Ecto neural progenitor cell (in vitro differentiated cells): ENCODE results near the gene LYST.
"Not testable (repeated sequence)": the region's sequence is repeated elsewhere in the genome, so short reads cannot be mapped to it uniquely, and the experiment has no call there.

ENCODE experiments used
- DNase-seq: peaks from one replicate; pipeline ENCODE4 v3.0.0-alpha.2; 2018; ENCODE audit warnings: low spot score

LYST gene, protein sequence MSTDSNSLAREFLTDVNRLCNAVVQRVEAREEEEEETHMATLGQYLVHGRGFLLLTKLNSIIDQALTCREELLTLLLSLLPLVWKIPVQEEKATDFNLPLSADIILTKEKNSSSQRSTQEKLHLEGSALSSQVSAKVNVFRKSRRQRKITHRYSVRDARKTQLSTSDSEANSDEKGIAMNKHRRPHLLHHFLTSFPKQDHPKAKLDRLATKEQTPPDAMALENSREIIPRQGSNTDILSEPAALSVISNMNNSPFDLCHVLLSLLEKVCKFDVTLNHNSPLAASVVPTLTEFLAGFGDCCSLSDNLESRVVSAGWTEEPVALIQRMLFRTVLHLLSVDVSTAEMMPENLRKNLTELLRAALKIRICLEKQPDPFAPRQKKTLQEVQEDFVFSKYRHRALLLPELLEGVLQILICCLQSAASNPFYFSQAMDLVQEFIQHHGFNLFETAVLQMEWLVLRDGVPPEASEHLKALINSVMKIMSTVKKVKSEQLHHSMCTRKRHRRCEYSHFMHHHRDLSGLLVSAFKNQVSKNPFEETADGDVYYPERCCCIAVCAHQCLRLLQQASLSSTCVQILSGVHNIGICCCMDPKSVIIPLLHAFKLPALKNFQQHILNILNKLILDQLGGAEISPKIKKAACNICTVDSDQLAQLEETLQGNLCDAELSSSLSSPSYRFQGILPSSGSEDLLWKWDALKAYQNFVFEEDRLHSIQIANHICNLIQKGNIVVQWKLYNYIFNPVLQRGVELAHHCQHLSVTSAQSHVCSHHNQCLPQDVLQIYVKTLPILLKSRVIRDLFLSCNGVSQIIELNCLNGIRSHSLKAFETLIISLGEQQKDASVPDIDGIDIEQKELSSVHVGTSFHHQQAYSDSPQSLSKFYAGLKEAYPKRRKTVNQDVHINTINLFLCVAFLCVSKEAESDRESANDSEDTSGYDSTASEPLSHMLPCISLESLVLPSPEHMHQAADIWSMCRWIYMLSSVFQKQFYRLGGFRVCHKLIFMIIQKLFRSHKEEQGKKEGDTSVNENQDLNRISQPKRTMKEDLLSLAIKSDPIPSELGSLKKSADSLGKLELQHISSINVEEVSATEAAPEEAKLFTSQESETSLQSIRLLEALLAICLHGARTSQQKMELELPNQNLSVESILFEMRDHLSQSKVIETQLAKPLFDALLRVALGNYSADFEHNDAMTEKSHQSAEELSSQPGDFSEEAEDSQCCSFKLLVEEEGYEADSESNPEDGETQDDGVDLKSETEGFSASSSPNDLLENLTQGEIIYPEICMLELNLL (N-terminal part only)

DNA sequence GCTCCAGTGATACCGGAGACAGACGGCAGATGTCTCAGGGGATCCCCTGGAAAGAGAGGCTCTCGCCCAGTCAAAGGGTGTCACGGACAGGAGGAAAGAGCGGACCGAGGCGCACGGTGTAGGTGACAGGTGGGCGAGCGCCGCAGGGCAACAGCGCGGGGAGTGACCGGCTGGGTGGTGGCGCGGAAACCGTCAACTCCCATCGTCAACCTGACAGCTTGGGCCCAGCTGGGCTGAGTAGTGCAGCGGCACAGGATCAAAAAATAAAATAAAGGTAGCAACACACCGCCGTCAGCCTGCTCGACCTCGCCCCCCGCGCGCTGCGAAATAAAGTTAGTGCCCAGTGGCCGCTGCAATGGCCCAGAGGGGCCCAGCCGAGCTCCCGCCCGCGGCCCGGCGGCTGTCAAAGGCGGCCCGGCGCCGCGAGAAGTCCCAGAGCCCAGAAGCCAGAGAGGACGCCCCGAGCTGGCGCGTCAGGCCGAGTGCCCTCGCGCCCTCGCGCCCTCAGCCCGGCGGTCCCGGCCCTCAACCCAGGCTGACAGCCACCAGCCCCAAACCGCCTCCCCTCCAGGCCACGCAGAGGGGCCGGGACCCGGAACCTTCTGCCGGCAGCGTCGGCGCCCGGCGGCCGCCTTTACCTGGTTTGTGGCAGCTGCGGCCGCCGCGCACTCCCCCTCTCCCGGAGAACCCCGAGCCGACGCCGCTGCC is at the start of gene LYST:
TSS of gene LYST (minus strand) at position 702 of the 708 bp plus-strand sequence. CDS start 36,489 bp downstream, outside the sequence.
- DNase-seq = peak; percentile 66

DNA sequence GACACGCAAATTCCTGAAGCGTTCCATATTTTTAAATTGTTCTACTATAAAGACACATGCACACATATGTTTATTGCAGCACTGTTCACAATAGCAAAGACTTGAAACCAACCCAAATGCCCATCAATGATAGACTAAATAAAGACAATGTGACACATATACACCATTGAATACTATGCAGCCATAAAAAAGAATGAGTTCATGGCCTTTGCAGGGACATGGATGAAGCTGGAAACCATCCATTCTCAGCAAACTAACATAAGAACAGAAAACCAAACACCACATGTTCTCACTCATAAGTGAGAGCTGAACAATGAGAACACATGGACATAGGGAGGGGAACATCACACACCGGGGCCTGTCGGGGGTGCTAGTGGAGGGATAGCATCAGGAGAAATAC is 48.8 kb upstream of the LYST start:
- not testable (repeated sequence) for DNase-seq

DNA sequence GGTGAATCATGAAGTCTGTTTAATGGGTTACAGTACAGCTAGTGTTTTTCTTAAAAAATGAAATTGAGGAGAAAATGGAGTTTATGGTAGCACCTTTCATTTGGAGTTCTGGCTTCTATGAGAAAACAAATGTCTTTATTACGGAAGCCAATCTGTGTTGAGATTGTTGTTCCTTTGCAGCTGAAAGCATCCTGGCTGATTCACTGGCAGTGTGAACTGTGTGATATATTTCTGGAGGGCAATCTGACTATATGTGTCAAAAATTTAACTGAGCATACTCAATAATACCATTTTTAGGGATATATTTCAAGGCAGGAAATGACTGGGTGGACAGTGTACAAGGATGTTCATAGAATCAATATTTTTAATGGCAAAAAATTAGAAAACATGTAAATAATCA is 46.6 kb upstream of the LYST start:
- DNase-seq = no peak

DNA sequence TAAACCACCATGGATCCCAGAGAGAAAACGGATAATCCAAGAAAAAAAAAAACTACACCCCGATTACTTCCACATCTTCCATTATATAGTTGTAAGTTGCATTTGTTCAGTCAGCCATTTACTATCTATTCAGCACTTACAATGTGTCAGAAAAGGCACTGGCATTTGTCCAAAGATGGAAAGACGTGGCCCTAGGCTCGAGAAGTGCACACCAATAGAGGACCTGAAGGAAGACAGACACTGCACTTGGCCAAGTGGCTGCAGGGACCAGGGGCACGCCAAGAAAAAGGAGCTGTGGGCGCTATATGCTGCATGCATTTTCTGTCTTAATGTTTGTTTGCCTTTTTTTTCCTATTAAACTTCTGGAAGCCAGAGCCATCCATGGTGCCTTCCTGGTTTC is 45.2 kb upstream of the LYST start:
- no peak for DNase-seq

DNA sequence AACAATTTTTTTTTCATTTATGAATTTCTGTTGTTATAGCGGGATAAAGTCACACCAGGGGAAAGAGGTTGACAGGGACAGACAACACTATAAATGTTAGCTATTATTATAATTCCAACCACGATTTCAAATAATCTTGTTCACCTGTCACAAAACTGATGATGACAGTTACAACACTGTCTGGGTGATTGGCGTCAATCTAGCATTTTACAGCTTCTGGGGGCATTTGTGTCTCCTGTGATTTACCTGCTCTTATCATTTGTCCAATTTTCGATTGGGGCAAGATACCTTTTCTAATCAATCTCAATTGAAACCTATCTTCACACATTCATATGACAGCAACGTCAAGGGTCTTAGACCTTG is 44.6 kb upstream of the LYST start:
- no peak for DNase-seq

DNA sequence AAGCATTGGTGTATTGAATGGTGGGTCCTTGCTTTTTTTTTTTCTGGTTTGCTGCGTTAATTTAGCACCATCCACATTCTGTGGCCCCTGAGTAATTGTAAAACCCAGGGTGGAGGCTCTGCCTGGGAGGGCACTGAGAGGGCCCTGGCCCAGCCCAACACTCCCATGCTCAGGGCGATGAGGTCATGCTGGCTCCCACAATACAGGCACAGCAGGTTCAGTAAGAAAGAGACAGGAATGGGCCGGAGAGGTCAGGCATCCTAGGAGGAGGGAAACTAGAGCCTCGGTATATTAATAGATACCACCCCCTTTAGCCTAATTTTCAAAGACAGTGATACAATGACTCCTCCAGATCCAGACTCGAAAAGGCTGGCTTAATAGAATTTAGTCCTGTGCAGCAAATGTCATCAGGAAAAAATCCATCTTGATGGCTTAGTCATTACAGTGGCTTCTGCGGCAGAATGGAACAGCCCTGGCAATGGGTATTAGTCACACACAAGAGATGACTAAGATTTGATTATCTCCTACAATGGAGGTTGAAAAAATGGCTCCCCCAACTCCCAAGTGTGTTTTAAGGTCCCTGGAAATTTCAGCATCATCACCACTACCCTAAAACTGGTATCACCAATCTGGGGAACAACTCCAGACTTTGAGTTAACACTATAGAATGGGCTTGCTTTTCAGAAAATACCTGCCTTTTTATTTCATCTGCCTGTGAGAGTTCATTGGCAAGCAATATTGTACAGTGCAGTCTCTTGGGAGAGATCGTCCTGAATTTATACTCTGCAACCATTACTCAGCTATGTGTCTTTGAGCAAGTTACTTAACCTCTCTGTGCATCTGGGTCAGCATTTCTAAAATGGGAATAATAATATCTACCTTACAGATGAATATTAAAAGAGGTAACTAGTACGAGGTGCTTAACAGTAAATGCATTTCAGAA is 43.9 kb upstream of the LYST start:
- peak; percentile 76 for DNase-seq

DNA sequence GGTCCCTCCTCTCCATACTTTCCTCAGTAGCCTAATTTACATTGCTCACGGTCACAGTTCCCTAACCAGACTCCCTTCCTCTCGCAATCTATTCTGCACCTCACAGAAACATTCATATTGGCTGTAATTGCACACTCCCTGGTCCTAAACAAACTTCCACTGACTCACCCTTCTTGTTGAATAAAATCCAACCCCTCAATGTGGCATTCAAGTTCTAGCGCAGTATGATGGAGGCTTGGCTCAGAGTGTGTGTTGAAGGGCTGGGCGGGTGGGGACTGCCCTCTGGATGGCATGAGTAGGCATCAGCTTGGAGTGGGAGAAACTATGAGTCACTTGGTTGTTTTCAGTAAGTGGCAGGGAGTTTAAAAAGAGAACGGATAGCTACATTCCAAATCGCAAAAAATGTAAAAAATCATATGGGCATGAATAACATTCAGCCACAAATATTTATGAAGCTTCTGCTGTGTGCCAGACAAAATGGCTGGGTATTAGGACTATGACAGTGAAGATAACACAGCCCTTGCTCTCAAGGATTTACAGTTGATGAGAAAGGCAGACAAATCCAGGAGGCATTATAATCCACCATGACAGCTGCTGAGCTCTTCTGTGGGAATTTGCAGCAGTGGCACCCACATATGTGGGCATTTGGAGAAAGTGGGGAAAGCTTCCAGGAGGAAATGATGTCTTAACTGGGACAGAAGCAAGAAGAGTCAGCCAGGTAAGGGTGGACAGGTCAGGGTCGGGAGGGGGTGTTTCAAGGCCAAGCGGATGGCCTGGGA is 42.2 kb upstream of the LYST start:
- no peak for DNase-seq

DNA sequence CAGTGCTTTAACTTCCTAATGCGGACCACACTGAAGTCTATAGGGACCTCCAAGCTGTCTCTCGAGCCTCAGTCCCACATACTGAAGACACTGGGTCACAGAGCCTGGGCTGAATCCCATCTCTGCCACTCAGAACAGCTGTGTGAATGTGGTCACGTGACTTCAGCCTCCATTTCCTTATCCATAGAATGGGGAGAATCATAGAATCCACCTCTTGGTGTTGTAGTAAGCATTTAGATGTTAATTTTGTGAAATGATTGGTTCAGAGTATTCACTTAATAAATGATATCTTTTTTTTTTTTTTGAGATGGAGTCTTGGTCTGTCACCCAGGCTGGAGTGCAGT is 41.2 kb upstream of the LYST start:
- no peak for DNase-seq

DNA sequence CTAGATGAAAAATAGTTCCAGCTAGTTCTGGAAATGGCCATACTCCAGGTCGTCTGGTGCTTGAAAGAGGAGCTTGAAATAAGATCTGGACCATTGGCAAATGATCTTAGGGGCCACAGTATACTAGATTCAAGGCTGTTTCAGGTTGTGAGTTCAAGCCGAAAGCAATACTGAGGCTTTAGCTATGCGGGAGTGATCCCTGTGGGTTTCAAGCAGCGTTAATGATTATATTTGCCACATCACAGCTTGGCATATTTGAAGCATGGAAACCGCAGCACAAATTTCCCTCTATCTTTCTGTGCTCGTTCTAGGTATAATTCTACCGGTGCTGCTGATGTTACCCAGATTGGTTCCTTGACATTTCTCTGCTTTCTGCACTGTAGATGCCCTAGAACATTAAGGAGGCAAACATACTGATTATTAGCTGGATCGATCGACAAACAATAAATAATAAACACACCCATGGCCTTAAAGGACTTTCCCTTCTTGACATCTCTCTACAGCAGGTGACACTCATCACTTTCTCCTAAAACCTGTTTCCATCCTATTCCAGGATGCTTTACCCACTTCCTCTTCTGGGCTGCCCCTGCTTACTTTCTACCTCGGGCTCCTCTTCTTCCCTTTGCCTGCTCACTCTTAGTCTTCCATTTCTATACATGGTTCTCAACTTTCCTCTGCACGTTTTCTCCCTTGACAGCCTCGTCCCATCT is 40.6 kb upstream of the LYST start:
- no peak for DNase-seq

DNA sequence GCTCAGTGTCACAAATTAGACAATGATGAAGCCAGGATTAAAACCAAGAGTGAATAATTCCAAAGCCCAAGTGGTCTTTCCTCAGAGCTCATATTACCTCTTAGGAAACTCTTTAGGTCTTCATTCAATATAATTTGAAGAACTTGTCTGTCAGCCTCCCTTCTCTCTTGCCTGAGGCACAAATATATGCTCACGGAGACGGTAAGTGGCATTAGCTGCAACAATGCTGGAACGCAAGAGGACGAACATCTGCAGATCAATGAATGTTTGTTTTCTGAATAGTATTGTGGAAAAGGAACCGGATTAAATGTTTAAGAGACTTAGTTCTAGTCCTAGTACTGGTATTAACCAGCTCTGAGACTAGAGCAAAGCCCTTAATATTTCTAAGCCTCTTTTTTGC is 39.7 kb upstream of the LYST start:
- no peak for DNase-seq

DNA sequence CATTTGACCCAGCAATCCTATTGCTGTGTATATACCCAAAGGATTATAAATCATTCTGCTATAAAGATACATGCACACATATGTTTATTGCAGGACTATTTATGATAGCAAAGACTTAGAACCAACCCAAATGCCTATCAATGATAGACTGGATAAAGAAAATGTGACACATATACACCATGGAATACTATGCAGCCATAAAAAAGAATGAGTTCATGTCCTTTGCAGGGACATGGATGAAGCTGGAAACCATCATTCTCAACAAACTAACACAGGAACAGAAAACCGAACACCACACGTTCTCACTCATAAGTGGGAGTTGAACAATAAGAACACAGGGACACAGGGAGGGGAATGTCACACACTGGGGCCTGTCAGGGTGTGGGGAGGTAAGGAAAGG is 37.1 kb upstream of the LYST start:
- not testable (repeated sequence) for DNase-seq

DNA sequence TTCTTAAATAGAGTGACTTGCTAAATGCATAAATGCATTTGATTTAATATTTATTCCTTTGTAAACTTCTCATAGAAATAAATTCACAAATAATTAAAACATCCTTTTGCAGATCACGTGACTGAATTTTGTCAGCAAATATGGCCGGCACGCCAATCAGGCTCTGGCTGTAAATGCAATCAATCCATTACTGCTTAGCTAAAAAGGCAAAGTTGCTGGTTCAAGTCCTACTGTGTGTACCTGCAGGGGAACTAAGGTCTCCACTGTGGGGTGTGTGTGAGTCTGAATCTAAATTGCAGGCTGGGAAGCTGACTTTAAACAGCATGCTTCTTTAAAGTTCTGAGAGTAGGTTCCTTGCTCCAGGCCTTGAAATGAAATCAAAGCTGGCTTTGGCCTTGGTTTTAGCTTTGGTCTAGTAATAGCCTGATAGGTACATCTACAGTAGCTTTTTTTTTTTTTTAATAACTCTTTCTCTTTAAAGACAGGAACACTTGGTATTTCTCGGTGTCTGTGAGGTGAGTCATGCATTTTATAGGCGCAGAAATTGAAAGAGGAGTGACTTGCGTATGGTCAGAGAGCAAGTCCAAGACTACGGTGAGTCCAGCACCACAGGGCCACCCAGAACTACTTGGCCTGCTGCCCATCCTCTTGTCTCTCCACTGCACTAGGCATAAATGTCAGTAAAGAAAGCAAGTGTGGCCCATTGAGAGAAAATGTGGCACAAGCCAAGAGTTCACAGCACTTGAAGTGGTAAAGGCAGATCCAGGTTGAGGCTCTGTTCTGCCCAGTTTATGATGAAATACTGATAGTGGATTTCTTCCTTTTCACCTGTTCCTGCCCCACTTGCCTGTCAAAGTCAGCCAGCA is 36.2 kb upstream of the LYST start:
- DNase-seq = peak; percentile 10

DNA sequence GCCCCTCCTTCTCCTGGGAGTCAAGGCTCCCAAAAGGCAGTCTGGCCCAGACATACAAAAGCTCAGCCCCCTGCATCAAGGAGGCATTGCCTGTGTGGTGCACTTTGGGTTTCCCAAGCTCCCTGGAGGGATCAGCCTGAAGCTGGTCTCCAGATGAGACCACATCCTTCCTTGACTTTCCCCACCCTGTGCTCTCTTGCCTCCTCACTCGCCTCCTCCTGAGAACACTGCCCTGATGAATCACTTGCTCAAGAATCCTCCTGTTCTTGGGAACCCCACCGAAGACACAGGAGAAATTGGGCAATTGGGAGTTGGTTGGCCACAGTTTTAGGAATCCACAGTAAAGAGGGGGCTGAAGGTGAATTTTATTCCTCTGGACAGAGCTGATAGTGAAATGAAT is 34.8 kb upstream of the LYST start:
- no peak for DNase-seq

DNA sequence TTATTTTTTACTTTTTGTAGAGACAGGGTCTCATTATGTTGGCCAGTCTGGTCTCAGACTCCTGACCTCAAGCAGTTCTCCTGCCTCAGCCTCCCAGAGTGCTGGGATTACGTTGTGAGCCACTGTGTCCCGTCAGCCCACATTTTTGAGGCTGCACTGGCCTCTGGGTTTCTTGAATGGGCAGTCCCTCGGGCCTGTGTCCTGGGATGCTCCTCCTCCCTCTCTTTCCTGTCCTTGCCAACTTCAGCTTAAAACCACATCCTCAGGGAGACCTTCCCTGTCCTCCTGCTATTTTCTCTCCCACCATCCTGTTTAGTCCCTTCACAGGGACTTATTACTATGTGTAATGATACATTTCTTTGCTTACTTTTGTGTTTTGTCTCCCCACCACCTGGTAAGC is 31.4 kb upstream of the LYST start:
- DNase-seq = no peak

DNA sequence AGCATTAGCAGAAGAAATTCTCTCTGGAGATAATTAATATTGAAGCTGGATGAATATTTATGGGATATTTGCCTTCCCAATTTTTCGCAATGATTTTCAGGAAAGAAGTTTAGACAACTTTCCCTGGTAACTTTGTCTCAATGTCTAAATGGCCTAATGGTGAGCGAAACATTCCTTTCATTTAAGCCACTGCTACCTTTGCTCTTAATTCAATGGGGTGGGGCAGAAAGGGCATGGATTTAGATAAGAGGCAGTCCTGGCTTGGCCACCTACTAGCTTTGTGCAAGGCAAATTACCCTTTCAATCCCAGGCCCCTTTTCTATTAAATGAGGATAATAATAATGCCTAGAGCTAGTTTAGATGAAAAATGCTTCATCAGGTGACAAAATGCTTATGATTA is 27.1 kb upstream of the LYST start:
- no peak for DNase-seq

DNA sequence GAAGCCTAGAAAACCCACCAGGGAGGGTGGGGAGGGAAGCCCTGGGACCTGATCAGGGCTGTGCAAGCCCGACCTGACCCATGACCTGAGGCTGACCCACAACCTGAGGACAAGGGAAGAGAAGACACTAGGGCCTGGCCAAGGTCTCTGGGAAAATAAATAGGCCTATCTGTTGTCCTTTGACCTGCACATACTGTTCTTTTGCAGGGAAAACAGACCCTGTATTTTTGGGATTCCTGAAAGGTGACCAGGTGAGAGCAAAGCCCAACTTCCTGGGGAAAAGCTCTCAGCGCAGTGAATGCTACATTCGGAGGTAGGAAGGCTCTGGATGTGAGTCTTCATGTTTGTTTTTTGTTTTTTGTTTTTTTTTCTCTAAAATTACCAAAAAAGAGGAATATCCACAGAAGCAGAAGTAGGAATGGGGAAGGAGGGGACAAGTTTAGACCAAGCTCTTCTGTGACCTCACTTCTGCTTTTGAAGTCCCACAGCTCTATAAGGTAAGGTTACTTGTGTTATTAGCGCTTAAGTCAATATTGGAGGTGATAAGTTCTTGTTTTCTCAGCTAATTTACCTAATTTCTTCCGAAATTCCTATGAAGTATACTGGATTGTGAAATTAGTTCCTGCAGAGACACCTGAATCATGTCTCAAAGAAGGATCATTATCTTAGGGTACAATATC is 26.2 kb upstream of the LYST start:
- no peak for DNase-seq

DNA sequence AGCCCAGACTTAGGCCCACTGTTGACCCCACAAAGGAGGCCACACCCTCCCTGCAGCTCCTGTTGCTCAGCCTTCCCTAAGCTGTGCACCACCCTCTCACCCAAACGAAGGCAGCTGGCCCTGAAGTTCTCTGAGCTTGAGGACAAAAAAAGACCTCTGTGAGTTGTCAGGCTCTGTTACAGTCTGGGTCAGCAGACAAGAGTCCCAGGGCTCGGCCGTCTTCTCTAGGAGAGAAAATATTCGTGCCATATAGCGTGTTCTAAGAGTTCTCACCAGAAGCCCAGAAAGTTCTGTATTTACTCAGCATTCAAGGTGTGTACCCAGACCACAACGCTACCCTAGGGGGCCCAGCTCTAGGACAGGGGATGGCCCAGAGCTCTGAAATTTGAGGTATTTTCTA is 25.5 kb upstream of the LYST start:
- DNase-seq = no peak
